Measurements from ENCODE around the gene ABCD1.

DNA sequence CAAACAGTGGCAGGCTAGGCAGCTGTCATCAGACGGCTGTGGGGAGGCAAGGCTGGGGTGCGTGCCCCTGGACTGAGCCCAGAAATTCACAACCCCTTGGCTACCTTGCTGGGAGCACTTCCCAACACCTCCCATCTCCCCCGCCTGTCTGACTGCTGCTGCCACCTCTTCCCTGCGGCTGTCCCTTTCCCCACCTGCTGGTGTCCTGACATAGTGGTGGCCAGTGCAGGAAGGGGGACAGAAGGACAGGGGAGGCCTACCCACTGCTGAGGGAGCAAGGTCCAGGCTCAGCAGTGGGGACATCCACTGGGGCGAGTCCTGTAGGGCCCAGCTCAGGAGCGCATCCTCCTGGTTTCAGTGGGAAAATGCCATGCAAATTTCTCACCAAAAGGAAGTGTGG, 3.4 kb downstream of the ABCD1 start:
- TF ChIP-seq EZH2 (IDR thresholded peaks at IDR 0.05; ENCODE audit: borderline replicate concordance, insufficient read depth, low read length, poor library complexity, severe bottlenecking) (no peak), SMC3 (conservative IDR thresholded peaks at IDR 0.05; ENCODE audit: poor library complexity) (no peak), MXI1 (conservative IDR thresholded peaks at IDR 0.05; ENCODE audit: poor library complexity, severe bottlenecking) (no peak), POLR2AphosphoS5 (IDR thresholded peaks at IDR 0.05) (no peak), TAF1 (IDR thresholded peaks at IDR 0.05; ENCODE audit: low read depth) (no peak), EP300 (conservative IDR thresholded peaks at IDR 0.05; ENCODE audit: poor library complexity, severe bottlenecking) (no peak), RAD21 (conservative IDR thresholded peaks at IDR 0.05) (no peak)
- TF ChIP-seq, protein P1, sequence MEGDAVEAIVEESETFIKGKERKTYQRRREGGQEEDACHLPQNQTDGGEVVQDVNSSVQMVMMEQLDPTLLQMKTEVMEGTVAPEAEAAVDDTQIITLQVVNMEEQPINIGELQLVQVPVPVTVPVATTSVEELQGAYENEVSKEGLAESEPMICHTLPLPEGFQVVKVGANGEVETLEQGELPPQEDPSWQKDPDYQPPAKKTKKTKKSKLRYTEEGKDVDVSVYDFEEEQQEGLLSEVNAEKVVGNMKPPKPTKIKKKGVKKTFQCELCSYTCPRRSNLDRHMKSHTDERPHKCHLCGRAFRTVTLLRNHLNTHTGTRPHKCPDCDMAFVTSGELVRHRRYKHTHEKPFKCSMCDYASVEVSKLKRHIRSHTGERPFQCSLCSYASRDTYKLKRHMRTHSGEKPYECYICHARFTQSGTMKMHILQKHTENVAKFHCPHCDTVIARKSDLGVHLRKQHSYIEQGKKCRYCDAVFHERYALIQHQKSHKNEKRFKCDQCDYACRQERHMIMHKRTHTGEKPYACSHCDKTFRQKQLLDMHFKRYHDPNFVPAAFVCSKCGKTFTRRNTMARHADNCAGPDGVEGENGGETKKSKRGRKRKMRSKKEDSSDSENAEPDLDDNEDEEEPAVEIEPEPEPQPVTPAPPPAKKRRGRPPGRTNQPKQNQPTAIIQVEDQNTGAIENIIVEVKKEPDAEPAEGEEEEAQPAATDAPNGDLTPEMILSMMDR (IDR thresholded peaks at IDR 0.05; ENCODE audit: poor library complexity, severe bottlenecking): no peak
- TF ChIP-seq, protein P2, sequence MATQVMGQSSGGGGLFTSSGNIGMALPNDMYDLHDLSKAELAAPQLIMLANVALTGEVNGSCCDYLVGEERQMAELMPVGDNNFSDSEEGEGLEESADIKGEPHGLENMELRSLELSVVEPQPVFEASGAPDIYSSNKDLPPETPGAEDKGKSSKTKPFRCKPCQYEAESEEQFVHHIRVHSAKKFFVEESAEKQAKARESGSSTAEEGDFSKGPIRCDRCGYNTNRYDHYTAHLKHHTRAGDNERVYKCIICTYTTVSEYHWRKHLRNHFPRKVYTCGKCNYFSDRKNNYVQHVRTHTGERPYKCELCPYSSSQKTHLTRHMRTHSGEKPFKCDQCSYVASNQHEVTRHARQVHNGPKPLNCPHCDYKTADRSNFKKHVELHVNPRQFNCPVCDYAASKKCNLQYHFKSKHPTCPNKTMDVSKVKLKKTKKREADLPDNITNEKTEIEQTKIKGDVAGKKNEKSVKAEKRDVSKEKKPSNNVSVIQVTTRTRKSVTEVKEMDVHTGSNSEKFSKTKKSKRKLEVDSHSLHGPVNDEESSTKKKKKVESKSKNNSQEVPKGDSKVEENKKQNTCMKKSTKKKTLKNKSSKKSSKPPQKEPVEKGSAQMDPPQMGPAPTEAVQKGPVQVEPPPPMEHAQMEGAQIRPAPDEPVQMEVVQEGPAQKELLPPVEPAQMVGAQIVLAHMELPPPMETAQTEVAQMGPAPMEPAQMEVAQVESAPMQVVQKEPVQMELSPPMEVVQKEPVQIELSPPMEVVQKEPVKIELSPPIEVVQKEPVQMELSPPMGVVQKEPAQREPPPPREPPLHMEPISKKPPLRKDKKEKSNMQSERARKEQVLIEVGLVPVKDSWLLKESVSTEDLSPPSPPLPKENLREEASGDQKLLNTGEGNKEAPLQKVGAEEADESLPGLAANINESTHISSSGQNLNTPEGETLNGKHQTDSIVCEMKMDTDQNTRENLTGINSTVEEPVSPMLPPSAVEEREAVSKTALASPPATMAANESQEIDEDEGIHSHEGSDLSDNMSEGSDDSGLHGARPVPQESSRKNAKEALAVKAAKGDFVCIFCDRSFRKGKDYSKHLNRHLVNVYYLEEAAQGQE (IDR thresholded peaks at IDR 0.05; ENCODE audit: borderline replicate concordance): no peak

All from neural cell (in vitro differentiated cells).